Kidney tubule cell (primary cell): ENCODE measurements around the gene ADGRD2.

Experiments
- DNase-seq: peaks from one replicate; pipeline ENCODE4 v3.0.0-alpha.2; 2018; ENCODE audit warnings: low spot score

ADGRD2 gene

DNA sequence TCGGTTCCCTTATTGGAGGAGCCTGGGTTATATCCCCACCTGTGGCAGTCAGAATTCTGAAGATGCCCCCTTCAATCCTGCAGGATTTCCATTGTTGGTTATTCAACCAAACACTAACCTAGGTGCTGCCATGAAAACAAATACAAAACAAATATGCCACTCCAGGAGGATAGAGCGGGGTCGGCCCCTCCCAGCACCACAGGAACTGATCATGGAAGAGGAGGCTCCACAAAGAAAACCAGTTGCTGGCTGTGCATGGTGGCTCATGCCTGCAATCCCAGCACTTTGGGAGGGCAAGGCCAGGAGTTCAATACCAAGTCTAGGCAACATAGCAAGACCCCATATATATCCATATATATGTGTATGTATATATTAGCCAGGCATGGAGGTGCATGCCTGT is 13.2 kb upstream of the ADGRD2 start:
- no peak for DNase-seq

DNA sequence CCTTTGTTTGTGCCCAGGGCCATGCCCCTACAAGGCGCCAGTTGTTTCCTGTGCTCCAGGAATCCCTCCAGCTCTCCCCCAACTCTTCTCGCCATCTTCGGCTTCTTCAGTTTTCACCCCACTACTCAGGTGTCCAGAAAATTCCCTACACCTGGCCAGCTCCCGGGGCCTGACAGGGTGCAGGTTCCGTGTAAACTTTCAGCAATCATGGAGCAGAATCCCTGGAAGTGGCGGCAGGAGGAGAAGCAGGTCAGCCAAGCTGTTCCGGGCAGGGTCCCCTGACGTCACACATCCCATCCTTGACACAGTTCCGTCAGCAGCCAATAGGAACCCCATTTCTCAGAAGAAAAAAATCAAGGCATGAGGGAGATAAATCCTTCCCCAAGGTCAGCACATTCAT is 12.2 kb upstream of the ADGRD2 start:
- no peak for DNase-seq

DNA sequence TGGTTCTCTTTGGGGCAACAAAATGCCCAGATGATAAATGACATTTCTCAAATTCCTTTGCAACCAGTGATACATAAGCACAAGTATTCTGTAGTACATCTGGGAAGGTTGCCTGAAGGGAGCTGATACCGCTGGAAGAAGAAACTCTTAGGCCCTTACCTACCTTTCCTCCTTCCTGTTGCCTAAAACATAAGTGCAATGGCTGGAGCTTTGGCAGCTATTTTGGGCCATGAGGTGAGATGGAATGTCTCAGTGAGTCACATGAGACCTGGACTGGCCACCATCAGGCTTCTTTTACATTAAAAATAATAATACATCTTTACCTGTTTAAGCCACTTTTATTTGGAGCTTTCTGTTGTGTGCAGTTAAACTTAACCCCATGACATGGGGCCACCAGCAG is 11.2 kb upstream of the ADGRD2 start:
- no peak for DNase-seq

DNA sequence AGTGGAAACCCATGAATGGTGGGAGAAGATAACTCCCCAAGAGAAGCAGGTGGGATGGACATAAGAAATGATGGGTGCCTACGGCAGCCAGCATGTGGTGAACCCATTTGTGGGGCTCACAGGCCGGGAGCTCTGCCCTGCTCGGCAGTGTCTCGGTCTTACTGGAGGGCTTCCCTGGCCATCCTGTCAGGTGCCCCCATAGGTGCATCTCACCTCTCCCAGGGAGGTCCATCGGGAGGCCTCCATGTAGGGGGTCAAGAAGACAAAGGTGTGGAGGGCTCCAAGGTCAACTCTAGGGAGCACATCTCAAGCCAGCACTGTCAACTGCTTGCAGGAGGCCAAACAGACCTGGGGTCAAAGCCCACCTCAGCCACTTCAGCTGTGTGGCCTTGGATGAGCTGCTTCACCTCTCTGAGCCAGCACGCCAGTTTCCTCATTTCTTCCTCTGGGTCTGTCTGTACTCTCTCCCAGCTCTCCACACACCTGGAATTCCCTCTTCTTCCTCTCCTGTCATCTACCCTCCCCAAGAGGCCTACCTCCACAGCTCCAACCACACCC is 10.5 kb upstream of the ADGRD2 start:
- no peak for DNase-seq

DNA sequence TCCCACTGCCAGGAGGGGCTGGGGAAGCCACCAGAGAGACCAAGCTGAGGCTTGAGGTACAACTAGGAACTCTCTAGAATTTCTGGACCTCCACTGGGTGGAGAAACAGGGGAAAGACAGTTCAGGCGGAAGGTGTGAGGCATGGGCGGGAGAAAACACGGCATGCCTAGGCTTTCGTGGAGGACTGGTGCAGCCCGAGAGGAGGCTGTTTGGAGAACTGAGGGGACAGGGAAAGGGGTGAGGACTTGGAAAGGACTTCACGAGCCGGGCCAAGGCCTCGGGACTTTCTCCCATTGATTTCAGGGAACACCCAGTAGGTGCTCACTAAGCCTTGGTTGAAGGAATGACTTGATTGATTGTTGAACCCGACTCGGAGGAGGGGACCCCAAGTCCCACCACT is 9.5 kb upstream of the ADGRD2 start:
- no peak for DNase-seq

DNA sequence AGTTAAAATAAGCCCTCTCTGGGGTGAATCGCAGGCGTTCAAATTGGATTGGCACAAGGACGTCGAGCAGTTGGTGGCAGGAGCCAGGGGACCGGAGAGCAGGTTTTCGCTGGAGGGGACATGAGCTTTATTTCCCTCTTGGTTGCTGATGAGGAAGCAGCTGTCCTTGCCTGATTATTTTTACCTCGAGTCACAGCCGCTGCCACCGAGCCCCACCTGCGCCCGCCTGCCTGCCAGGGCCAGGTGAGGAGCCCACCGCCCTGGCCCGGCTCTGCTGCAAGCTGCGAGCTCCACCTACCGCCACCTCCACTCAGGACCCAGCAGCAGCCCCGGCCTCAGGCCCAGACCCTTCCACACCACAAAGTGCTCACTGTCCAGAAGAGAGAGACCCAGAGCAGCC is 9.0 kb upstream of the ADGRD2 start:
- DNase-seq = no peak

DNA sequence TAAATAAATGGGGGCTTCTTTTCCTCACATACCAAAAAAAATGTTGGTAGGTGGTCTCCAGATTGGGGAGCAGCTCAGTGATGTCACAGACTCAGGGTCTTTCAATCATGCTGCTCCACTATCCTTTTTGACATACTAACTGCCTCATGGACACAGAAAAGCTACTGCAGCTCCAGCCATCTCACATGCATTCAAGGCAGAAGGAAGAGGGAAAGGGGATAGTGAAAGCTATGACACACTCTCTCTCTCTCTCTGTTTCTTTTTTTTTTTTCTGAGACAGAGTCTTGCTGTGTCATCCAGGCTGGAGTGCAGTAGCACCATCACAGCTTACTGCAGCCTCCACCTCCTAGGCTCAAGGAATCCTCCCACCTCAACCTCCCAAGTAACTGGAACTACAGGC is 7.9 kb upstream of the ADGRD2 start:
- no peak for DNase-seq

DNA sequence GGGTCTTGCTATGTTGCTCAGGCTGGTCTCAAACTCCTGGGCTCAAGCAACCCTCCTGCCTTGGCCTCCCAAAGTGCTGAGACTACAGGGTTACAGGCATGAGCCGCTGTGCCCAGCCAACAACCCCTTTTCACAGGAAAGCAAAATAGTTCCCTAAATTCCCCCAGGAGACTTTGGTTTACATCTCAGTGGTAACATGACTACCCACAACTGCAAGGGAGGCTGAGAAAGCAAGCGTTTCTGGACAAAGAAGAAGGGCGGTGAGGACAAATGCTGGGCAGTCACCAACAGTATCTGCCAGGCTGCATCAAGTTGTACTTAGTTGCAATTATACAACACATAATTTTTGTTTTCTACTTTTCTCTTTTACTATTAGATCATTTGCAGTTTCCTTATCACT is 7.4 kb upstream of the ADGRD2 start:
- DNase-seq = no peak

DNA sequence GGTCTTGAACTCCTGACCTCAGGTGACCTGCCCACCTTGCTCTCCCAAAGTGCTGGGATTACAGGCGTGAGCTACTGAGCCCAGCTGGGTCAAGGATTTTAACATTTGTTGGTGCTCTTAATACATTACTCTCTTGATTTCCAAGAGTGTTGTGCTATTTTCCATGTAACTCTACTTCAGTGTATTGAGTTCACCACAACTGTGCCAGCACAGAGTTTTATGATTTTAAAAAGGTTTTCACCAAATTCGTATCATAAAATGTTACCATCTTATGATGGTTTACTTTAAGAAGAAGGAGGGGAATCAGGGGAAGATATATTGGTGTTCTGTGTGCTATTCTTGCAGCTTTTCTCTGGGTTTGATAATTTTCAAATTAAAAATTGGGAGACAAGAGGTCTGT is 6.6 kb upstream of the ADGRD2 start:
- no peak for DNase-seq

DNA sequence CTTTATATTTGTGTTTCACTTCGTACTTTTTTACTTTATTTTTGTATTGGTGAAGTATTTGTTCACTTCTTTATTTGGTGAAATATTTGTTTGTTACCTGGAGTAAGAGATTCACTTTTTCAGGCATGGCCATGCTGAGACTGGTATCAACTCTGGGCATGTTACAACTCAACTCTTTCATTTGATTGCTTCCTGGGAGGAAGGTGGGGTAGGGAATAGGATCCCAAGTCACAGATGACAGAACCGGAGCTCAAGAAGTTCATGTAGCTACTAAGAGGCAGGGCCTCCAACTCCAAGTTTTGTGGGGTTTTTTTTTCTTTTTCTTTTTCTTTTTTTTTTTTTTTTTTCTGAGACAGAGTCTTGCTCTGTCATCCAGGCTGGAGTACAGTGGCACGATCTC is 6.1 kb upstream of the ADGRD2 start:
- DNase-seq = no peak

DNA sequence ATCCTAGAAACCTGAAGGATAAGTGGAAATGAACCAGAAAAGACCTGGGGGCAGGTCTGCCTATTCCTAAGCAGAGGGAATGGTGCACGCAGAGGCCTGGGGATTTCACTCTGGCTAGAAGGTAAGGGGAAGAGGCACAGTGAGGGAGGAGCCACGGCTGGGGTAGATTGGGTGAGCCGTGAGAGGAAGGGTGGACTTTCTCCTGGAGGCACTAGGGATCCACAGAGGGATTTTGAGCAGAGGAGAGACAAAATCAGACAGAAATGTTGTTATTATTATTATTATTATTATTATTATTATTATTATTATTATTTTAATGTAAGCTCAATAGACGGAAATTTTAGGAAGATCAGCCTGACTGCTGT is 3.0 kb upstream of the ADGRD2 start:
- DNase-seq = no peak

DNA sequence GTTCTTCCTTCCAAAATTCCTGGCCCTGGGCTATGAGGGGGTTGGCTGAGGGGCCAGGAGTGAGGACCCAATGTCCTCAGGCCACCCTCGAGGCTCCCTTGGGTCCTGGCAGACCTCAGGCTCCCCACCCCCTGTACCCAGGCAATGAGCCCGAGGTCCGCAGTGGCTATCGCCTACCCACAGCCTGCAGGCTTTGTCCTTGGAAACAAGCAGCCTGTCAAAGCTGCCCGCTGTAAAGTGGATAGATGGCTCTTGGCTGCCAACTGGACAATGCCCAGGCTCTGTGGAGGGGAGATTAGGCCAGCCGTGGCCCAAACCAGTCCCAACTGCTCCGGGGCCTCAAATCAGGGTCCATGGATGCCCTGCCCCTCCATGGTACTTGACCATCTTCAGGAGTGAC is 2.2 kb upstream of the ADGRD2 start:
- no peak for DNase-seq

DNA sequence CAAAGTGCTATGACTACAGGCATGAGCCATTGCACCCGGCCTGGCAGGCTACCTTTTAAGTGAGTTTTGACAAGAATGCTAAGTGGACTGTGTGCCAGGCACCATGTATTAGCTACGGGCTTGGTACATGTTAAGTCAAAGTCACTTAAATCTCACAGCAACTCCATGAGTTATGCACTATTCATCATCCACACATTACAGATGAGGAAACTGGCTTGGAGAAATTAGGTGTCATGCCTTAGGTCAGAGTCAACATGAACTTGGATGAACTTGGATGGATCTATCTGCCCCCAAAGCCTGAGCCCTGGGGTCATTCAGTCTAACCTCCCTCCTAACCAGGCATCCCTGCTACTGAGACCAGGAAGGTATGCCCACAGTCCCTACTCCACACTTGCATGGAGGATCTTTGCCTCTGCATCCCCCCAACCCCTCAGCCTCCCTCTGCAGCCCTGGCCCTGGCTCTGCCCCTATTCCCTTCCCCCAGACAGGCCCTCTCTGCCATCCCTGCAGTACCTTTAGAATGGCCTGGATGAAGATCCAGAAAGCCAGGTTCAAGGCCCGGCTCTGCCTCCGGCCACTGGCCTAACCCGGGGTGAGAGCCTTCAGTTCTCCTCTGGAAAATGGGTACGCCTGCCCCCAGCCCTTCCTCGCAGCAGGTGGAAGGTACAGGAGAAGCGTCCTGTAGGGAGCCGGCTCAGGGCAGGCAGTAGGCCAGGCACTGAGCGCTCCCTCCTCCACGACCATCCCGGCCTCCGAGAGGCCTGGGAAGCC is 685 bp upstream of the ADGRD2 start:
- DNase-seq = no peak

DNA sequence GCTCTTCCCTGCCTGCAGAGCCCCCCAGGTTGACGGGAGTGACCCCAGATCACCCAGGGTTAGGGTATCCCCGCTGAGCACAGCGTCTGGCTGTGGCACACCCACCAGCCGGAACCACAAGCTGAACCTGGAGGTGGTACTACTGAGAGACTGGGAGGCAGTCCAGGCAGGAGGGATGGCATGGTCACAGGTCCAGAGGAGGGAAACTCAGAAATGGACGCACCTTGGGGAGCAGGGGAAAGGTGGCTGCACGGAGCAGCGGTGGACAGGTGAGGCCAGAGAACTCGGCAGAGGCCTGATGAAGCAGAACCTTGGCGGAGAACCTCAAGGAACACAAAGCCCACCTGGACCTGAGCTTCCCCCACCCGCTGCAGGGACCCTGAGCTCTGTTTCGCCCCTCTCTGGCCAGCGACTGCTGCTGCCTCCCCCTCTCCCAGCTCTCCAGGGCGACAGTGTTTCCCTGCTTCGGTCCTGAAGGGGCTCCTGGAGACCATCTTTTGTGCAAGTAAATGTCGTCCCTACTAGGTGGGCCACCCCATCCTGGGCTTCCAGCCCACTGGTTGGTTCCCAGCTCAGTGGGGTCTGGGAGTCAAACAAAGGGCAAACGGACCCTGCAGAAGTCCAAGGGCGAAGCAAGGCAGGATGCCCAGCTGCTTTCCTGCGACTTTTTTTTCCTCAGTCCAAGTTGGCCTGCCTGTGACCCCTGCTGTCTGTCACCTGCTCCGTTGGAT is 845 bp downstream of the ADGRD2 start:
- DNase-seq = no peak

DNA sequence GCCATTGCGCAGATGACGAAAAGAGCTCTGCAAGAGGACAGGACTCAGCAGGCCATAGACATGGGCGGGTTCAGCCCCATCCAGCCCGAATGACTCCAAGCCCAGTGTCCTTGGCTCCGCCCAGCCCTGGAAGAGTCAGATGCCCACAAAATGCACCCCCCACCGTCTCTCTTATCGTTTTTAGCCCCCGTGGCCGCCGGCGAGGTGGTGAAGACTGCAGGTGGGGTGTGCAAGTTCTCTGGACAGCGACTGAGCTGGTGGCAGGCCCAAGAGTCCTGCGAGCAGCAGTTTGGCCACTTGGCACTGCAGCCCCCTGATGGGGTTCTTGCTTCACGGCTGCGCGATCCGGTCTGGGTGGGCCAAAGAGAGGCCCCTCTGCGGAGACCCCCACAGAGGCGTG is 2.1 kb downstream of the ADGRD2 start:
- no peak for DNase-seq

DNA sequence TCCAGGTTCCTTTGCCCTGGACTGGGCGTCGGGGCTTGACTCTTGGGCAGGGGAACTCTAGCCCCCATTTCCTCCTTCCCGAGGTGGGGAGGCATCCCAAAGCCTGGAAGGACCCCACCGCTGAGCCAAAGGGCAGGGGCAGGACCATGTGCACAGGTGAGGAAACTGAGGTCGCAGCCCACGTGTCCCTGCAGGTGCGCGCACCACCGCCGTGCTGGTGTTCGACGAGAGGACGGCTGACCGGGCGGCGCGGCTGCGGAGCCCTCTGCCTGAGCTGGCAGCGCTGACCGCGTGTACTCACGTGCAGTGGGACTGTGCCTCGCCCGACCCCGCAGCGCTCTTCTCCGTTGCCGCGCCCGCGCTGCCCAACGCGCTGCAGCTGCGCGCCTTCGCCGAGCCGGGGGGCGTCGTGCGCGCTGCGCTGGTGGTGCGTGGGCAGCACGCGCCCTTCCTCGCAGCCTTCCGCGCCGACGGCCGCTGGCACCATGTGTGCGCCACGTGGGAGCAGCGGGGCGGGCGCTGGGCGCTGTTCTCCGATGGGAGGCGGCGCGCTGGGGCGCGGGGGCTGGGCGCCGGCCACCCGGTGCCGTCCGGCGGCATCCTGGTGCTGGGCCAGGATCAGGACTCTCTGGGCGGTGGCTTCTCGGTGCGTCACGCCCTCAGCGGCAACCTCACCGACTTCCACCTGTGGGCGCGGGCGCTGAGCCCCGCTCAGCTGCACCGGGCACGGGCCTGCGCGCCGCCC is 2.8 kb downstream of the ADGRD2 start:
- no peak for DNase-seq

DNA sequence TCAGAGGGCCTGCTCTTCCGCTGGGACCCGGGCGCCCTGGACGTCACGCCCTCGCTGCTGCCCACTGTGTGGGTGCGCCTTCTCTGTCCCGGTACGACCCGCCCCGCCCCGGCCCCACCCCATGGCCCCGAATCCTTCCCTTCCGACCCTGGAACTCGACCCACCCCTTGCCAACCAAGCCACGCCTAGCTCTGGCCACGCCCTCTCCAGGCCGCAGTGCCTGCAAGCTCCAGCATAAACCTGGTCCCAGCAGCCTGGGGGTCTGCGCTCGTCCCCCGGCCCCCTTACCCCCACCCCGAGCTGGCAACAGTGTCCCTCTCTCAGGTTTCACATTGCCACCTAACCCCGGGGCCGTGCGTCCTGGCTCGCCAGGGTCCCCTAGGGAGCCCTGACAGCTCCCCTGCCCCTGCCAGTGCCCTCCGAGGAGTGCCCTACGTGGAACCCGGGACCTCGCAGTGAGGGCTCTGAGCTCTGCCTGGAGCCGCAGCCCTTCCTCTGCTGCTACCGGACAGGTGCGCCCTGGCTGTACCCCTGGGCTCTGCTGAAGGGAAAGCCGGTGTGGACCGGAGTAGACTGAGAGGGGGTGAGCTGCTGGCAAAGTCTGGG is 3.4 kb downstream of the ADGRD2 start:
- no peak for DNase-seq

DNA sequence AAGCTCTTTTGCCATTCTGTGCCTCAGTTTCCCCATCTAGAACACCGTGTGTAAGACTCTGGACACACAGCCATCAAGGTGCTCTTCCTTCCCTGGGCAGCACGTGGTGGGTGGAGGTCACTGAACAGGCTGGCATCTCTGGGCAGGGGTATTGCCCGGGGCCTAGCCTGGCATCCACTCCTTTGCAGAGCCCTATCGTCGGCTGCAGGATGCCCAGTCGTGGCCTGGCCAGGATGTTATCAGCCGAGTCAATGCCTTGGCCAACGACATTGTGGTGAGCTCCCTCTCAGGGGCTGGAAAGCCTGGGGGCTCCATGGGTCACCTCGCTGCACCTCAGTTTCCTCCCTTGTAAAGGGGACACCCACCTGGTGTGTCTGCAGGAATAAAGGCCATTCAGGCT is 4.0 kb downstream of the ADGRD2 start:
- DNase-seq = no peak

DNA sequence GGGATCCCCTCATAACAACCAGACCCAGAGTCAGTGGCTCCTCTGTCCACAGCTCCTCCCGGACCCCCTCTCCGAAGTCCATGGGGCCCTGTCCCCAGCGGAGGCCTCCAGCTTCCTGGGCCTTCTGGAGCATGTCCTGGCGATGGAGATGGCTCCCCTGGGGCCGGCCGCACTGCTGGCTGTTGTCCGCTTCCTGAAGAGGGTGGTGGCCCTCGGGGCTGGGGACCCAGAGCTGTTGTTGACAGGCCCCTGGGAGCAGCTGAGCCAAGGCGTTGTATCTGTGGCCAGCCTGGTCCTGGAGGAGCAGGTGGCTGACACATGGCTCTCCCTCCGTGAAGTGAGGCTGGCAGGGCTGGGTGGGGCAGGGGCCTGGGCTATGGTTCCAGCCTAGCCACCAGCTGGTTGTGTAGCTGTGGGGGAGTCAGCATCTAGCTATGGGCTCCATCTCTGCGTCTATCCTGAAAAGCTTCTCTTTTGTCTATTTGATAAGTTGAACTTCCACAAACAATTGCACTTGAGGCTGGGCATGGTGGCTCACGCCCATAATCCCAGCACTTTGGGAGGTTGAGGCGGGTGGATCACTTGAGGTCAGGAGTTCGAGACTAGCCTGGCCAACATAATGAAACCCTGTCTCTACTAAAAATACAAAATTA is 4.7 kb downstream of the ADGRD2 start:
- DNase-seq = no peak

DNA sequence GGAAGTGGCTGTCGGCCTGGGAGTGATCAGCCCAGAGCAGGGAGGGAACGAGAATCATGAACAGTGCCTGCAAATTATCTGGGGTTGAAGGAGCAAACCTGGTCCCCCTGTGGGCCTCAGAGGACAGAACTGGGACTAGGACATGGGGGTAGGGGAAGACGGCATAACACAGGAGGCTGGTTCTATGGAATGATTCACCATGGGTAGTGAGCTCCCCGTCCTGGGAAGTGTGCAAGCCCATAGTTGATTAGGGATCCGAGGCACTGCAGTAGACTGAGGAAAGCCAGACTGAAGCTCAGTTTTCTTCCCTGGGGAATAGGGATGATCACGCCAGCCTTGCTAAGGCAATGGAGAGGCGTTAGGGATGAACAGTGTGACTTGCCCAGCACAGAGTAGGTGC is 5.6 kb downstream of the ADGRD2 start:
- no peak for DNase-seq

DNA sequence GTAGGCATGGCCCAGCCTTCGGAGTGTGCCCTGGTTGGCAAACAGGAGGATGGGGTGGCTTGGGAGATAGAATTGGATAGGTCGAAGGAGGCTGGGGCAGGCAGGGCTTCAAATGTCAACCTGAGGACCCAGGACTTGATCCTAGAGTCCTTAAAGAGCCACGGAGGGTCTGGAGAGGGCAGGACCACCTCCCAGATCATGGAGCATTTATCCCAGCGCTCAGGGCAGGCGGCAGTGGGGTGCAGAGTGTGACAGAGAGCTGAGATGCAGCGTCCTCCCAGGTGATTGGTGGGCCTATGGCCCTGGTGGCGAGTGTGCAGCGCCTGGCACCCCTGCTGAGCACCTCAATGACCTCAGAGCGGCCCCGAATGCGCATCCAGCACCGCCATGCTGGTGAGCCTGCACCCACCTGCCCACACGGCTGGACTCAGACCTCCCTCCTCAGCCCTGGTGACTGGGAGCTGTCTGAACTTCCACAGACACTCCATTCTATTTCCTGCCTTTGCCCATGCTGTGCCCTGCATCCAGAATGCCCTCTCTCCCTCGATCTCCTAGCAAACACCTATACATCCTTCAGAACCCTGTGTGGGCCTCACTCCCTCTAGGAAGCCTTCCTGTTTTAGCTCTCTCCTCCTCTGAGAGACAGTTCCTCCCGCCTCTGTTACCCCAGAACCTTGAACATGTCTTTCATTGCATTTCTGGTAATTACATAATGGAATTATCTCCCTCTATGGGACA is 6.3 kb downstream of the ADGRD2 start:
- no peak for DNase-seq
